Endothelial cell of umbilical vein (primary cell): ENCODE measurements around the gene IQGAP1. TPM values are rescaled to one million over a fixed set of nuclear protein-coding genes. Genes with fewer than 3 reads are reported as not detected.
A peak's percentile ranks its signal among the peaks of the same experiment; 100 is the strongest.

ENCODE experiments used
- Bru-seq: library from RNA; stranded (reverse); fragments of 400-500 nt; gene quantifications from one replicate; lab custom pipeline; 2021; lab: Mats Ljungman, UMichigan
- BruChase-seq, 2 experiments: library from RNA; stranded (reverse); fragments of 400-500 nt; gene quantifications; one replicate each; lab custom pipeline; 2021; lab: Mats Ljungman, UMichigan
- BruUV-seq: library from RNA; stranded (reverse); fragments of 400-500 nt; replicated peaks from 2 replicates; lab custom pipeline; 2021; lab: Mats Ljungman, UMichigan
- CTCF ChIA-PET: fragments of 300-600, 350-600 bp; sonication (Branson Sonifier 250); formaldehyde crosslinking; loops from one replicate; lab custom pipeline; 2021; ENCODE audit warnings: antibody characterized with exemption, inconsistent platforms; lab: Charles Lee
- POLR2A ChIA-PET: fragments of 300-600, 350-600 bp; sonication (Branson Sonifier 250); formaldehyde crosslinking; loops from one replicate; lab custom pipeline; 2021; ENCODE audit warnings: antibody characterized with exemption, inconsistent platforms; lab: Charles Lee
- DNase-seq: peaks from one replicate; pipeline ENCODE4 v3.0.0-alpha.2; 2011; ENCODE audit warnings: low read depth, low spot score
- FAIRE-seq: peaks from 2 replicates; lab custom pipeline; 2011; peaks lifted over from hg19 to GRCh38; lab: Jason Lieb, UNC
- H2AFZ ChIP-seq: 2 replicates; pipeline ENCODE4 v1.6.0; 2012; ENCODE audit warnings: low read depth, low read length, control low read depth, inconsistent platforms
- H3K27ac ChIP-seq: 2 replicates; pipeline ENCODE4 v1.5.1; 2011; ENCODE audit warnings: low read depth, mild to moderate bottlenecking, control low read depth, low read length, moderate library complexity; ENCODE audit not compliant: insufficient read depth
- H3K27me3 ChIP-seq, 2 experiments: 2 replicates each; pipeline versions ENCODE4 v1.6.0 to v1.6.1; 2011; ENCODE audit warnings: low read length in 2 of 2, mixed read lengths in 1 of 2; ENCODE audit not compliant: control insufficient read depth in 2 of 2, insufficient read depth in 2 of 2
- H3K36me3 ChIP-seq, 2 experiments: 2 replicates in 1 of 2; 3 replicates in 1 of 2; pipeline ENCODE4 v1.5.1; 2011; ENCODE audit warnings: low read length in 2 of 2, mild to moderate bottlenecking in 1 of 2, moderate library complexity in 1 of 2; ENCODE audit not compliant: control insufficient read depth in 2 of 2, insufficient read depth in 2 of 2; ENCODE audit errors: extremely low read depth in 1 of 2
- H3K4me1 ChIP-seq: 3 replicates; pipeline ENCODE4 v1.5.1; 2011; ENCODE audit warnings: mild to moderate bottlenecking, low read length; ENCODE audit not compliant: control insufficient read depth, insufficient read depth; ENCODE audit errors: extremely low read depth
- H3K4me2 ChIP-seq: 2 replicates; pipeline ENCODE4 v1.6.1; 2011; ENCODE audit warnings: low read length, control low read depth, mixed read lengths; ENCODE audit not compliant: insufficient read depth
- H3K4me3 ChIP-seq, 3 experiments: fragments of 200-600 bp in 1 of 3; sonication (generic), shearing (Covaris generic) in 1 of 3; replicated peaks in 1 of 3; 2 replicates each; pipeline ENCODE4 v1.5.1; 2011 to 2016; ENCODE audit warnings: control low read depth in 3 of 3, low read length in 3 of 3, mild to moderate bottlenecking in 2 of 3, inconsistent platforms in 1 of 3, low read depth in 1 of 3, moderate library complexity in 1 of 3; ENCODE audit not compliant: insufficient read depth in 1 of 3
- H3K79me2 ChIP-seq: 2 replicates; pipeline ENCODE4 v1.6.0; 2012; ENCODE audit warnings: low read length, inconsistent platforms; ENCODE audit not compliant: control insufficient read depth, insufficient read depth
- H3K9ac ChIP-seq: replicated peaks from 2 replicates; pipeline ENCODE3; 2011; ENCODE audit warnings: low read length, control low read depth; ENCODE audit not compliant: insufficient read depth; ENCODE audit errors: extremely low read depth
- H3K9me1 ChIP-seq: replicated peaks from 3 replicates; pipeline ENCODE4 v1.6.0; 2011; ENCODE audit warnings: mild to moderate bottlenecking, low read length; ENCODE audit not compliant: control insufficient read depth, insufficient read depth; ENCODE audit errors: extremely low read depth
- H3K9me3 ChIP-seq: replicated peaks from 2 replicates; pipeline ENCODE4 v1.5.1; 2012; ENCODE audit warnings: low read length, inconsistent platforms; ENCODE audit not compliant: control insufficient read depth, insufficient read depth
- H4K20me1 ChIP-seq: replicated peaks from 2 replicates; pipeline ENCODE3; 2011; ENCODE audit warnings: mild to moderate bottlenecking, low read length; ENCODE audit not compliant: control insufficient read depth, insufficient read depth; ENCODE audit errors: extremely low read depth
- CTCF ChIP-seq, 2 donors: IDR thresholded peaks; 1 replicate in 1 of 2; 2 replicates in 1 of 2; pipeline ENCODE4 v1.5.1; 2011; ENCODE audit warnings: low read length in 2 of 2, mild to moderate bottlenecking in 2 of 2, moderate library complexity in 2 of 2, control low read depth in 1 of 2, inconsistent platforms in 1 of 2, low read depth in 1 of 2; ENCODE audit not compliant: insufficient read depth in 1 of 2; ENCODE audit errors: extremely low read depth in 1 of 2
- EZH2 ChIP-seq: IDR thresholded peaks from 2 replicates; pipeline ENCODE4 v1.6.1; 2012; ENCODE audit warnings: borderline replicate concordance, low read depth, mild to moderate bottlenecking, moderate library complexity, low read length, inconsistent platforms; ENCODE audit not compliant: severe bottlenecking
- FOS ChIP-seq: IDR thresholded peaks from 2 replicates; pipeline ENCODE4 v1.6.1; 2011; ENCODE audit warnings: mild to moderate bottlenecking, low read length, moderate library complexity, borderline replicate concordance; ENCODE audit not compliant: insufficient read depth
- GATA2 ChIP-seq: IDR thresholded peaks from 2 replicates; pipeline ENCODE4 v1.7.0; 2011; ENCODE audit warnings: low read depth, mild to moderate bottlenecking, moderate library complexity, mixed read lengths, low read length; ENCODE audit not compliant: insufficient read length, insufficient read depth
- JUN ChIP-seq: IDR thresholded peaks from 2 replicates; pipeline ENCODE4 v1.6.1; 2011; ENCODE audit warnings: borderline replicate concordance, low read depth; ENCODE audit not compliant: insufficient read length, insufficient read depth
- MAX ChIP-seq: IDR thresholded peaks from 2 replicates; pipeline ENCODE4 v1.6.1; 2011; ENCODE audit not compliant: insufficient read depth, insufficient read length
- MYC ChIP-seq: IDR thresholded peaks from one replicate; pipeline ENCODE4 v1.6.1; 2011; ENCODE audit warnings: mild to moderate bottlenecking, low read depth, low read length
- POLR2A ChIP-seq: IDR thresholded peaks from 2 replicates; pipeline ENCODE4 v1.6.1; 2012; ENCODE audit warnings: low read depth, mild to moderate bottlenecking, control low read depth, low read length
- POLR2AphosphoS5 ChIP-seq: IDR thresholded peaks from 2 replicates; pipeline ENCODE4 v1.6.1; 2012; ENCODE audit warnings: low read depth, mild to moderate bottlenecking, control low read depth, low read length, moderate library complexity; ENCODE audit not compliant: insufficient read depth
- dilution Hi-C: fragments of 300-500 bp; cut with MboI; formaldehyde crosslinking; loops from one replicate; pipeline ENCODE4 v1.15.0; 2019; ENCODE audit warnings: low sequenced_read_pairs; ENCODE audit not compliant: extremely low pct_ligation_motif_present
- intact Hi-C: fragments of 100-400 bp; cut with micrococcal nuclease; formaldehyde crosslinking; loops from one replicate; pipeline ENCODE4 v1.10.0; 2022
- long read RNA-seq: library from polyadenylated mRNA; stranded (forward); transcript quantifications from one replicate; pipeline ENCODE4 v2.0.0, GENCODE V29; 2021
- polyA minus RNA-seq, 3 experiments: library from RNA; depleted of rRNA, polyadenylated mRNA; stranded (reverse); fragments of >200 nt; gene quantifications; 1 replicate in 1 of 3; 2 replicates in 2 of 3; pipeline ENCODE4 v1.2.3, GENCODE V29; 2011
- polyA plus RNA-seq, 4 experiments: library from polyadenylated mRNA; depleted of rRNA in 3 of 4; stranded (reverse) in 3 of 4; unstranded in 1 of 4; fragments of >200 nt; gene quantifications; 2 replicates each; pipeline versions ENCODE4 v1.2.1 to v1.2.3, GENCODE V29; 2011 to 2012; ENCODE audit warnings: missing spikeins in 1 of 4
- total RNA-seq: library from RNA; stranded (reverse); gene quantifications from 2 replicates; pipeline ENCODE4 v1.2.3, GENCODE V29; 2021

Gene IQGAP1
- total RNA-seq (244 and 258 TPM in 2 replicates), polyA plus RNA-seq (82.2 and 84.7 TPM in 2 replicates), polyA minus RNA-seq (369 and 373 TPM in 2 replicates), Bru-seq, nascent RNA (percentile 96 among the genes with signal in this experiment), BruChase-seq, experiment 1, labeled RNA remaining after a 6-hour chase (percentile 97 among the genes with signal in this experiment), BruChase-seq, experiment 2, labeled RNA remaining after a 2-hour chase (percentile 94 among the genes with signal in this experiment)
- polyA plus RNA-seq (2011; cell fraction: cytosol; rRNA removed) = 46.4 and 51.9 TPM in 2 replicates
- polyA plus RNA-seq (2011; cell fraction: nucleus; rRNA removed) = 749 and 898 TPM in 2 replicates
- polyA plus RNA-seq (2012) = 151 and 223 TPM in 2 replicates
- 99.6 TPM for polyA minus RNA-seq (2011; cell fraction: cytosol; rRNA and poly(A)+ RNA removed)
- polyA minus RNA-seq (2011; cell fraction: nucleus; rRNA and poly(A)+ RNA removed) = 1,208 and 1,408 TPM in 2 replicates
- long read RNA-seq, full-length matches to known transcripts = 125 of 235 reads
- long read RNA-seq, partial matches to known transcripts = 43 of 235 reads
- long read RNA-seq, other reads (novel, unspliced or antisense) = 67 of 235 reads

- no peaks in the 10 kb centered on the region for H3K9me1 ChIP-seq
- H3K36me3 ChIP-seq = peaks cover 4 to 5% of the 10 kb centered on the region in 2 experiments
- dilution Hi-C loops = no loop called here
- peak; percentile 95 for DNase-seq
- CTCF ChIA-PET = interaction anchor here (0.8 to 2.7 kb wide), 15 partner anchors 10 to 94 kb away, joined by 3 to 34 read pairs (median 6); no protein-coding TSS in a partner anchor
- peak within 1 kb of the TSS; percentile 98 for H3K9ac ChIP-seq
- peaks cover 43% of the 10 kb centered on the region for H3K79me2 ChIP-seq
- H4K20me1 ChIP-seq = peaks cover 2% of the 10 kb centered on the region
- peak within 1 kb of the TSS; percentile 74 to 97 (median 95) for H3K4me3 ChIP-seq
- H2AFZ ChIP-seq = peak within 1 kb of the TSS; percentile 95
- FAIRE-seq = peak; percentile 86
- H3K4me2 ChIP-seq = peak within 1 kb of the TSS; percentile 84
- TF ChIP-seq GATA2 = no peak
- TF ChIP-seq POLR2A = peak; percentile 91
- TF ChIP-seq CTCF (IDR thresholded peaks at IDR 0.05; ENCODE audit: extremely low read depth in 1 of 2, insufficient read depth in 1 of 2, low read depth in 1 of 2, low read length in 2 of 2) = no peak
- no peak for TF ChIP-seq EZH2
- TF ChIP-seq FOS = no peak
- no peak for TF ChIP-seq MYC
- TF ChIP-seq JUN = no peak
- TF ChIP-seq MAX = no peak
- TF ChIP-seq POLR2AphosphoS5 = peak; percentile 83
- H3K27ac ChIP-seq = peak within 1 kb of the TSS; percentile 88
- POLR2A ChIA-PET = interaction anchor here (0.6 to 2.1 kb wide), 14 partner anchors 9 to 91 kb away, joined by 3 to 15 read pairs (median 5); partner anchors contain the start of gene ZNF774
- intact Hi-C loops = loop anchor here (1.0 to 2.0 kb wide), 10 partner anchors 10 to 78 kb away; partner anchors contain the start of gene ZNF774
- no peaks in the 10 kb centered on the region for H3K9me3 ChIP-seq
- TSS peak; percentile 87 for BruUV-seq
- peaks cover 30% of the 10 kb centered on the region for H3K4me1 ChIP-seq
- no peaks in the 10 kb centered on the region for H3K27me3 ChIP-seq
Measured at GRCh38 chr15:90387534-90388461, at the start of gene IQGAP1. IQGAP1 (plus strand) TSS chr15:90388242; CDS start chr15:90388342, 100 bp downstream.
